ENCODE results near the gene WDR7. TPM values are rescaled to one million over a fixed set of nuclear protein-coding genes. Genes with fewer than 3 reads are reported as not detected.

Gene WDR7
- total and polyA plus RNA-seq, 2 of the 4 experiments (the other 2 are of a cell fraction), result 3.7 to 23.3 TPM

GRCh38 chr18:56902653-56903052 lies 251.5 kb downstream of the WDR7 start:
- Histone ChIP-seq H3K14ac (replicated peaks; ENCODE audit: low read depth, low read length) (no peak overlapping the region), H4K8ac (ENCODE audit: low read depth in 2 of 2, low read length in 2 of 2) (no peak overlapping the region), H2AK5ac (ENCODE audit: low read depth, low read length) (no peak overlapping the region), H2BK15ac (ENCODE audit: low read depth, low read length) (no peak overlapping the region), H2BK120ac (ENCODE audit: low read depth, low read length) (no peak overlapping the region), H4K20me1 (ENCODE audit: insufficient read depth, low read length) (no peaks in the 10 kb centered on the region), H4K91ac (ENCODE audit: insufficient read depth, low read depth, low read length) (no peak overlapping the region), H3K9me1 (ENCODE audit: insufficient read depth, low read length) (no peaks in the 10 kb centered on the region), H3K27ac (ENCODE audit: insufficient read depth, low read length) (no peak overlapping the region), H3K4ac (ENCODE audit: low read depth, low read length) (no peak overlapping the region), H3K23ac (ENCODE audit: low read depth, low read length) (no peak overlapping the region), H2AK9ac (replicated peaks; ENCODE audit: low read depth, low read length, poor library complexity) (no peak overlapping the region), H3K36me3 (ENCODE audit: control insufficient read depth, insufficient read depth, low read length) (no peaks in the 10 kb centered on the region), H3K4me2 (ENCODE audit: low read depth, low read length) (no peak overlapping the region), H4K5ac (ENCODE audit: low read depth, low read length) (no peak overlapping the region), H3K27me3 (ENCODE audit: control insufficient read depth, insufficient read depth, low read length) (no peaks in the 10 kb centered on the region), H3K9me3 (ENCODE audit: control insufficient read depth, insufficient read depth, low read length) (no peaks in the 10 kb centered on the region), H3K9ac (ENCODE audit: low read depth, low read length) (no peak overlapping the region), H3K56ac (ENCODE audit: extremely low read depth, insufficient read depth, low read length) (no peak overlapping the region), H3K79me1 (ENCODE audit: low read depth in 1 of 2, low read length in 2 of 2) (no peaks in the 10 kb centered on the region), H3K4me1 (ENCODE audit: control insufficient read depth, insufficient read depth, low read length) (no peaks in the 10 kb centered on the region), H2AFZ (replicated peaks; ENCODE audit: low read length, poor library complexity) (no peak overlapping the region), H2BK20ac (ENCODE audit: low read depth, low read length) (no peak overlapping the region), H3K4me3 (ENCODE audit: insufficient read depth, low read depth, low read length) (no peak overlapping the region), H2BK5ac (ENCODE audit: low read depth, low read length, poor library complexity, severe bottlenecking) (no peak overlapping the region), H3K18ac (ENCODE audit: low read depth, low read length) (no peak overlapping the region)
- no peak for DNase-seq
- dilution Hi-C loops (cut with HindIII; ENCODE audit: low sequenced_read_pairs, unreplicated experiment) (no loop called here), in situ Hi-C loops (cut with MboI; ENCODE audit: low sequenced_read_pairs) (no loop called here), intact Hi-C loops (cut with micrococcal nuclease) (no loop called here)
- BruUV-seq (replicated peaks), result no TSS peak
- CTCF ChIA-PET, result no interaction called here
- no CpG with 5 or more reads among the region's 3 CpGs for WGBS, 2 experiments (ENCODE audit: extremely low coverage in 2 of 2, insufficient read length in 1 of 2)
- POLR2A ChIA-PET (ENCODE audit: unreplicated experiment), result no interaction called here
- ATAC-seq (ENCODE audit: low read depth), result no peak
- TF ChIP-seq FOS (IDR thresholded peaks at IDR 0.05; ENCODE audit: low read depth, low read length) (no peak), SMC3 (IDR thresholded peaks at IDR 0.05; ENCODE audit: low read depth, low read length) (no peak), MXI1 (IDR thresholded peaks at IDR 0.05; ENCODE audit: borderline replicate concordance, low read depth, low read length) (no peak), CTCF (conservative IDR thresholded peaks at IDR 0.05; ENCODE audit: low read depth, low read length) (no peak), RAD21 (IDR thresholded peaks at IDR 0.05; ENCODE audit: low read length) (no peak), CHD1 (IDR thresholded peaks at IDR 0.05; ENCODE audit: low read depth, low read length) (no peak)
